ENCODE results near the gene DYNAP. TPM values are rescaled to one million over a fixed set of nuclear protein-coding genes. Genes with fewer than 3 reads are reported as not detected.

The DYNAP gene
- total RNA-seq, 4 donors from 2014 or later: not detected

DNA sequence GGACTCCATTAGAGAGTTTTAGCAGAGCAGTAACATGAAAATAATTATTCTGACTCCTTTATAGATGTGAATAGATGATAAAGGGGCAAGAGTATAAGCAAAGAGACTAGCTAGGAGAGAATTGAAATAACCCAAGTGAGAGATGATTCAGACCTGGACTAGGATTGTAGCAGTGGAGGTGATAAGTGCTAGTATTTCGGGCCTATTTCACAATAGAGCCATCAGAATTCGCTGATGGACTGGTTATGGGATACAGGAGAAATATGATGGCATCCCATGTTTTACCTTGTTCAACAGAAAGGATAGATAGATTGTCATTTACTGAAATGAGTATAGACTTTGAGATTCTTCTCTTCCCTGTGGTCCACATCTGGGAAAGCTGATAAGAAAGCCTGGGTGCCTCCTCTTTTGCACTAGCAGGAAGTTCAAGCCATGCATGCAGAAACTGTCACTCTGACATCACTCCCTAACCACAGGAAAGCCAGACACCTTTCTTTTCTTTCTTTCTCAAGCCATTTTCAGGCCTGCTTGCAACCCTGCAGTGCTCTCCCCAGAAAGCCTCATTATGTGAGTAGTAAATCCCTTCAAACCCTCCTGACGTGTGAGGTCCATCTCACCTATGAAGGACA, 25.3 kb downstream of the DYNAP start:
- intact Hi-C loops (cut with DNase I; ENCODE audit: low total_unique reads) (no loop called here), in situ Hi-C loops (cut with MboI; ENCODE audit: low sequenced_read_pairs in 4 of 4) (no loop called here)

DNA sequence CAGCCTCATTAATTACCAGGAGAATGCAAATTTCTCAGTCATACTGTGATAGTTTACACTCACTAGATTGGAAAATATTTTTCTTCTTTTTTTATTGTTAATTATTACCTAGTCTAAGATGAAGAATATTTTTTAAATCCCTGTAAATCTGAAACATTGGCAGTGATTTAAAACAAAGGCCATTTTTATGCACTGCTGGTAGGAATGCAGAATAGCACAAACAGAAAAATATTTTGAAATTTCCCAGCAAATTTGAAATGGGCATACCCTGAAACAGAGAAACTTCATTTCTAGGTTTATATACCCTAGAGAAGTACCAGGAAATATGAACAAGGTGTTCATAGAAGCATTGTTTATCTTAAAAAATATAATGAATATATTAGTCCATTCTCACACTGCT, 31.0 kb downstream of the DYNAP start:
- H3K4me3 ChIP-seq: no peak overlapping the region
- intact Hi-C loops (cut with DNase I; ENCODE audit: low total_unique reads) (no loop called here), in situ Hi-C loops (cut with MboI; ENCODE audit: low sequenced_read_pairs in 4 of 4) (no loop called here)
- H3K36me3 ChIP-seq: no peaks in the 10 kb centered on the region
- H3K4me1 ChIP-seq: no peaks in the 10 kb centered on the region
- no peak for TF ChIP-seq POLR2A (IDR thresholded peaks at IDR 0.05)
- TF ChIP-seq, protein P1, sequence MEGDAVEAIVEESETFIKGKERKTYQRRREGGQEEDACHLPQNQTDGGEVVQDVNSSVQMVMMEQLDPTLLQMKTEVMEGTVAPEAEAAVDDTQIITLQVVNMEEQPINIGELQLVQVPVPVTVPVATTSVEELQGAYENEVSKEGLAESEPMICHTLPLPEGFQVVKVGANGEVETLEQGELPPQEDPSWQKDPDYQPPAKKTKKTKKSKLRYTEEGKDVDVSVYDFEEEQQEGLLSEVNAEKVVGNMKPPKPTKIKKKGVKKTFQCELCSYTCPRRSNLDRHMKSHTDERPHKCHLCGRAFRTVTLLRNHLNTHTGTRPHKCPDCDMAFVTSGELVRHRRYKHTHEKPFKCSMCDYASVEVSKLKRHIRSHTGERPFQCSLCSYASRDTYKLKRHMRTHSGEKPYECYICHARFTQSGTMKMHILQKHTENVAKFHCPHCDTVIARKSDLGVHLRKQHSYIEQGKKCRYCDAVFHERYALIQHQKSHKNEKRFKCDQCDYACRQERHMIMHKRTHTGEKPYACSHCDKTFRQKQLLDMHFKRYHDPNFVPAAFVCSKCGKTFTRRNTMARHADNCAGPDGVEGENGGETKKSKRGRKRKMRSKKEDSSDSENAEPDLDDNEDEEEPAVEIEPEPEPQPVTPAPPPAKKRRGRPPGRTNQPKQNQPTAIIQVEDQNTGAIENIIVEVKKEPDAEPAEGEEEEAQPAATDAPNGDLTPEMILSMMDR (IDR thresholded peaks at IDR 0.05 in 4 of 5, conservative IDR thresholded peaks at IDR 0.05 in 1 of 5): no peak
- H3K27ac ChIP-seq: no peak overlapping the region
- H3K9me3 ChIP-seq: no peaks in the 10 kb centered on the region
- H3K27me3 ChIP-seq: no peaks in the 10 kb centered on the region
- ATAC-seq: no peak
- DNase-seq: no peak

More for the DNA sequence above, 25.3 kb downstream of the DYNAP start:
- TF ChIP-seq POLR2A (IDR thresholded peaks at IDR 0.05): no peak
- TF ChIP-seq, protein P1 (IDR thresholded peaks at IDR 0.05 in 4 of 5, conservative IDR thresholded peaks at IDR 0.05 in 1 of 5): no peak
- ATAC-seq (no peak), DNase-seq (no peak)
- Histone ChIP-seq H3K4me1 (no peaks in the 10 kb centered on the region), H3K27ac (no peak overlapping the region), H3K4me3 (no peak overlapping the region), H3K9me3 (no peaks in the 10 kb centered on the region), H3K36me3 (no peaks in the 10 kb centered on the region), H3K27me3 (no peaks in the 10 kb centered on the region)

DNA sequence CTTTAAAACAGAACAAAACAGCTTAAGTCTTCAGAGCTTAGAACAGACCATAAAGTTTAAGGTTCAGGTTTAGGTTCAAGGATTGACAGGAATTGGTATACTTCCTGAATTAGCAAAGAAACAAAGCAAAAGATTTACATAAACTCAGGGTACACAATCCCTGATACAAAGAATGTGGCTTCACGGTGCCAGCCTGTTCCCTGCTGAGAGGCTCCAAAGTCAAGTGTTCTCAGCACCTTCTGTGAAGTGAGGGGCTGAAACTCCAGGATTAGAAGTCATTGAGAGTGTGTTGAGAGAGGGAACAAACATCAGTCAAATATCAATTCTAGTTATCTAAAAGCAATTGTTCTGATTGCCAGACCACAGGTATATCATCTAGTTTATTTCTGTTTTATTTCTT, 35.7 kb downstream of the DYNAP start:
- in situ Hi-C loops (cut with MboI; ENCODE audit: low sequenced_read_pairs in 4 of 4): no loop called here

DNA sequence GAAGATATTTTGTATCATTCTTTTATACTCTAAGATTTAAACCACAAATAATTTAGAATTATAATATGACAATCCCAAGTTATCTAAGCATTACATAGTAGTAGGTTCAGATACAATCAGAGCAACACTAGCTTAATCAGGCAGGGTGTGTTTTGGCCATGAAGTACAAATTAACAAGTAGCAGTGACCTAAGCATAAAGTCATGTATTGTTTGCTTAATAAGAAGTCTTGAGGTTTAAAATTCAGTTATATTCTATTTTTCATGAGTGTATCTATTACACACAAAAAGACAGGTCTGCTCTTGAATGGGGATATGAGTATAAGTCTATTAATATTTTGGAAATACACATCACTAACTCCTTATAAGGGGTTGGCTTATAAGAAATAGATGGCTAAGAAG, 39.9 kb downstream of the DYNAP start:
- Histone ChIP-seq H3K27me3 (no peaks in the 10 kb centered on the region), H3K4me1 (no peaks in the 10 kb centered on the region), H3K27ac (no peak overlapping the region), H3K9me3 (no peaks in the 10 kb centered on the region), H3K36me3 (no peaks in the 10 kb centered on the region), H3K4me3 (no peak overlapping the region)
- no peak for TF ChIP-seq POLR2A (IDR thresholded peaks at IDR 0.05)
- TF ChIP-seq, protein P1 (IDR thresholded peaks at IDR 0.05 in 4 of 5, conservative IDR thresholded peaks at IDR 0.05 in 1 of 5): no peak
- intact Hi-C loops (cut with DNase I; ENCODE audit: low total_unique reads): no loop called here
- in situ Hi-C loops (cut with MboI; ENCODE audit: low sequenced_read_pairs in 4 of 4): no loop called here
- ATAC-seq (no peak), DNase-seq (no peak)

More for the DNA sequence above, 35.7 kb downstream of the DYNAP start:
- no peak overlapping the region for H3K27ac ChIP-seq
- intact Hi-C loops (cut with DNase I; ENCODE audit: low total_unique reads): no loop called here
- ATAC-seq (no peak), DNase-seq (no peak)
- H3K4me3 ChIP-seq: no peak overlapping the region
- H3K4me1 ChIP-seq: no peaks in the 10 kb centered on the region
- no peaks in the 10 kb centered on the region for H3K36me3 ChIP-seq
- no peaks in the 10 kb centered on the region for H3K27me3 ChIP-seq
- TF ChIP-seq, protein P1 (IDR thresholded peaks at IDR 0.05 in 4 of 5, conservative IDR thresholded peaks at IDR 0.05 in 1 of 5): no peak
- TF ChIP-seq POLR2A (IDR thresholded peaks at IDR 0.05): no peak
- H3K9me3 ChIP-seq: no peaks in the 10 kb centered on the region

DNA sequence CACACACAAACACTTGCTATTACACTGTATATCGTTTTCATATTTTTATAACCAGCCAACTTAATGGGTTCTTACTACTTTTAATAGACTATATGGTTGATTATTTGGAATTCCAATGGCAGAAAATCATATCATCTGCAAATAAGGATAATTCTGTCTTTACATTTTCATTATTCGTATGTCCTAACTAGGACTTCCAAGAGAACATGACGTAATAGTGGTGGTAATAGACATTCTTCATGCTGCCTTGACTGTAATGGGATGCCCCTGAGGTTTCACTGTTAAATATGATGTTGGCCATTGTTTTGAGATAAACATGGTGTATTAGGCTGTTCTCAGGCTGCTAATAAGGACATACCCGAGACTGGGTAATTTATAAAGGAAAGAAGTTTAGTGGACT, 45.2 kb downstream of the DYNAP start:
- no peak overlapping the region for H3K4me3 ChIP-seq
- intact Hi-C loops (cut with DNase I; ENCODE audit: low total_unique reads) (no loop called here), in situ Hi-C loops (cut with MboI; ENCODE audit: low sequenced_read_pairs in 4 of 4) (no loop called here)
- no peaks in the 10 kb centered on the region for H3K27me3 ChIP-seq
- no peaks in the 10 kb centered on the region for H3K9me3 ChIP-seq
- H3K36me3 ChIP-seq: no peaks in the 10 kb centered on the region
- TF ChIP-seq, protein P1 (IDR thresholded peaks at IDR 0.05 in 4 of 5, conservative IDR thresholded peaks at IDR 0.05 in 1 of 5): no peak
- no peak for ATAC-seq
- no peak overlapping the region for H3K27ac ChIP-seq
- no peak for DNase-seq
- no peaks in the 10 kb centered on the region for H3K4me1 ChIP-seq
